ENCODE results near the gene AGXT2.

GRCh38 chr5:35041261-35041660 lies 6.5 kb downstream of the AGXT2 start:
- no peak for TF ChIP-seq EZH2 (IDR thresholded peaks at IDR 0.05; ENCODE audit: borderline replicate concordance, control insufficient read depth, low read depth, low read length)
- no peak for TF ChIP-seq TAF1 (IDR thresholded peaks at IDR 0.05; ENCODE audit: borderline replicate concordance, low read depth, low read length)
- no peak for TF ChIP-seq BCL3 (IDR thresholded peaks at IDR 0.05; ENCODE audit: borderline replicate concordance, insufficient read depth, low read depth, low read length, poor library complexity, severe bottlenecking)
- TF ChIP-seq FOXK2 (IDR thresholded peaks at IDR 0.05): no peak
- no peak for TF ChIP-seq RELA (IDR thresholded peaks at IDR 0.05; ENCODE audit: borderline replicate concordance, partially characterized antibody)
- no peak for TF ChIP-seq CTCF (IDR thresholded peaks at IDR 0.05 in 2 of 3, conservative IDR thresholded peaks at IDR 0.05 in 1 of 3; ENCODE audit: control insufficient read depth in 2 of 3, extremely low read depth in 1 of 3, insufficient read depth in 1 of 3, low read depth in 3 of 3, low read length in 3 of 3)
- TF ChIP-seq REST (IDR thresholded peaks at IDR 0.05; ENCODE audit: low read depth, low read length): no peak
- no peak for TF ChIP-seq RAD51 (IDR thresholded peaks at IDR 0.05)
- TF ChIP-seq, protein P1, sequence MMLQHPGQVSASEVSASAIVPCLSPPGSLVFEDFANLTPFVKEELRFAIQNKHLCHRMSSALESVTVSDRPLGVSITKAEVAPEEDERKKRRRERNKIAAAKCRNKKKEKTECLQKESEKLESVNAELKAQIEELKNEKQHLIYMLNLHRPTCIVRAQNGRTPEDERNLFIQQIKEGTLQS (IDR thresholded peaks at IDR 0.05; ENCODE audit: borderline replicate concordance, extremely low read depth, low read depth, low read length): no peak
- TF ChIP-seq SP1 (IDR thresholded peaks at IDR 0.05; ENCODE audit: low read depth, low read length): no peak
- no peak for TF ChIP-seq YBX1 (IDR thresholded peaks at IDR 0.05)
- no peak for TF ChIP-seq TCF3 (IDR thresholded peaks at IDR 0.05; ENCODE audit: borderline replicate concordance, insufficient read depth, low read depth, low read length)
- TF ChIP-seq ETV6 (conservative IDR thresholded peaks at IDR 0.05 in 1 of 2, IDR thresholded peaks at IDR 0.05 in 1 of 2; ENCODE audit: borderline replicate concordance in 1 of 2, low read depth in 1 of 2): no peak
- TF ChIP-seq POLR2A (IDR thresholded peaks at IDR 0.05; ENCODE audit: low read depth, low read length): no peak

Measured in GM12878 (cell line).